ENCODE data around the gene SHCBP1L.

SHCBP1L gene

DNA sequence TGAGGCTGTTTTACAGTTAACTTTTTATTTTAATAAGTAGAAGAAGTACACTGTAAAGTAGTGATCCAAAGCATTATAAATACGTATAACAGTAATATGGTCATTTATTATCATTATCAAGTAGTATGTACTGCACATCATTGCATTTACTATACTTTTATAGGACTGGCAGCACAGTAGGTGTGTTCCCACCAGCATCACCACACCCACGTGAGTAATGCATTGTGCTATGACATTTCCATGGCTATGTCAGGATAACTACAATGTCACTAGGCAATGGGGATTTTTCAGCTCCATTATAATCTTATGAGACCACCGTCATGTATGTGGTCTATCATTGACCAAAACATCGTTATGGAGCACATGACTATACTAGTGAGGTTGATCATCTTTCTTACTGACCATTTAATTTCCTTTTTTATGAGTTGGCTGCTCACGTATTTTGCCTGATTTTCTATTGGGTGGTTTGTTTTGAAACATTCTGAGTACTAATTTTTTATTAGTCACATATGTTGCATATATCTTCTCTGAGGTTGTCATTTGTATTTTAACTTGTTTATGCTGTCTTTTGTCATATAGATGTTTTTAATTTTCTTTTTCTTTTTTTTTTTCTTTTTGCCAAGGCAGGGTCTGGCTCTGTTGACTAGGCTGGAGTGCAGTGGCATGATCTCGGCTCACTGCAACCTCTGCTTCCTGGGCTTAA is 25.3 kb upstream of the SHCBP1L start:
- Histone ChIP-seq H3K9me3 (ENCODE audit: control insufficient read depth, low read length) (no peaks in the 10 kb centered on the region), H3K4me1 (ENCODE audit: control insufficient read depth, insufficient read depth, low read length) (no peaks in the 10 kb centered on the region), H3K36me3 (ENCODE audit: control insufficient read depth, insufficient read depth, low read length) (no peaks in the 10 kb centered on the region), H3K9ac (ENCODE audit: low read length) (no peak overlapping the region), H3K4me3 (ENCODE audit: low read length) (no peak overlapping the region), H3K27me3 (ENCODE audit: control insufficient read depth, insufficient read depth, low read length) (no peaks in the 10 kb centered on the region)

DNA sequence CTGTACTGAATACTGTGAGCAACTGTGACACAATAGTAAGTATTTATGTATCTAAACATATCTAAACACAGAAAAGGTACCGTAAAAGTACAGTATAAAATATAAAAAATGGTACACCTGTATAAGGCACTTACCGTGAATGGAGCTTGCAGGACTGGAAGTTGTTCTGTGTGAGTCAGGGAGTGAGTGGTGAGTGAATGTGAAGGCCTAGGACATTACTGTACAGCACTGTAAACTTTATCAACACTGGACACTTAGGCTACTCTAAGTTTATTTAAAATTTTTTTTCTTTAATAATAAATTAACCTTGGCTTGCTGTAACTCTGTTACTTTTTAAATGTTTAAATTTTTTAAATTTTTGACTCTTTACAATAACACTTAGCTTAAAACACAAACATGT is 24.5 kb upstream of the SHCBP1L start:
- no peak overlapping the region for H3K9ac ChIP-seq (ENCODE audit: low read length)
- no peaks in the 10 kb centered on the region for H3K4me1 ChIP-seq (ENCODE audit: control insufficient read depth, insufficient read depth, low read length)
- no peak overlapping the region for H3K4me3 ChIP-seq (ENCODE audit: low read length)
- H3K36me3 ChIP-seq (ENCODE audit: control insufficient read depth, insufficient read depth, low read length): no peaks in the 10 kb centered on the region
- H3K27me3 ChIP-seq (ENCODE audit: control insufficient read depth, insufficient read depth, low read length): no peaks in the 10 kb centered on the region
- no peaks in the 10 kb centered on the region for H3K9me3 ChIP-seq (ENCODE audit: control insufficient read depth, low read length)

DNA sequence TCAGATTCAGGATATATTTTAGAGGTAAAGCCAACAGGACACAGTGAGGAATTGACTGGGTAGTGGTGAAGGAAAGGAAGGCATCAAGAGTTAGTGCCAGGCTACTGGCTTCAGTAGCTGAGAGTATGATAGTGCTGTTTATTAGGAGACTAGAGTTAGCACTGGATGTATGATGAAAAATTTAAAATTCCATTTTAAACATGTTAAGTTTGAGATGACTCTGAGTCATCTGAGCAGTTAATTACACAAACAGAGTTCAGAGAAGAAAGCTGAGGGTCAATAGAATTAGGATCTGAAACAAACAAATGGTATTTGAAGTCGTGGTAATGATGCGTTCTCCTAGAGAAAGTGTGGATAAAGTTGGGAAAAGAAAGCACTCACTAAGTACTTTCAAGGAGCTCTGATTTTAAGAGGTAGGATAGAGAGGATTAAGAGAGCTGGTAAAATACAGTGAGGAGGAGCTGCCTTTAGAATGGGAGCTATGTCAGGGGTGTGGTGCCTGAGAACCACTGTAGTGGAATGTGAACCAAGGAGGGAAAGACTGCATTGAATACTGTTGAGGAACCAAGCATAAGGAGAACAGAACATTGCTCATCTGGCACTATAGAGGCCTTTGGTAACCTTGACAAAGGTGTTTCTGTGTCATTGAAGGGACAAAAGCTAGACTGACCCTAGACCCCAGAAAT is 21.7 kb upstream of the SHCBP1L start:
- Histone ChIP-seq H3K4me1 (ENCODE audit: control insufficient read depth, insufficient read depth, low read length) (peaks cover 6% of the 10 kb centered on the region), H3K9me3 (ENCODE audit: control insufficient read depth, low read length) (no peaks in the 10 kb centered on the region), H3K36me3 (ENCODE audit: control insufficient read depth, insufficient read depth, low read length) (no peaks in the 10 kb centered on the region), H3K4me3 (ENCODE audit: low read length) (no peak overlapping the region), H3K9ac (ENCODE audit: low read length) (no peak overlapping the region), H3K27me3 (ENCODE audit: control insufficient read depth, insufficient read depth, low read length) (no peaks in the 10 kb centered on the region)

DNA sequence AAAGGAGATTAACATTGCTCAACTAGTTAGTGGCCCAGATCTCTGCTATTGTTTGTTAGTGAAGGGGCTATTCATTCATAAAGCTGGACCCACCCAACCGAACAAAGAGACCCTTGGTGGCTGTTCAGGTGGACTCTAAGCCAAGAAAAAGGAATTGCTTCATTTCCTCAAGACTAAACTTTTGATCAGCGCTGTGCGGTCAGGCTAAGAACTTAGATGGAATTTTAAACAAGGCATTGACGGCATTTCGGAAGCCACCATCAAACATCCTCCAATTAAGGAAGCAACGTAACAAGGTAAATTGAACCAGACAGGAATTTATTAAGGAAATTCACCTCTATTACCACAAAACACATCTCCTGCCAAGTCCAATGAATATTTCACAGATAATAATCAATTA is 19.9 kb upstream of the SHCBP1L start:
- Histone ChIP-seq H3K9ac (ENCODE audit: low read length) (no peak overlapping the region), H3K36me3 (ENCODE audit: control insufficient read depth, insufficient read depth, low read length) (no peaks in the 10 kb centered on the region), H3K9me3 (ENCODE audit: control insufficient read depth, low read length) (no peaks in the 10 kb centered on the region), H3K4me1 (ENCODE audit: control insufficient read depth, insufficient read depth, low read length) (peaks cover 24% of the 10 kb centered on the region), H3K4me3 (ENCODE audit: low read length) (no peak overlapping the region), H3K27me3 (ENCODE audit: control insufficient read depth, insufficient read depth, low read length) (no peaks in the 10 kb centered on the region)

DNA sequence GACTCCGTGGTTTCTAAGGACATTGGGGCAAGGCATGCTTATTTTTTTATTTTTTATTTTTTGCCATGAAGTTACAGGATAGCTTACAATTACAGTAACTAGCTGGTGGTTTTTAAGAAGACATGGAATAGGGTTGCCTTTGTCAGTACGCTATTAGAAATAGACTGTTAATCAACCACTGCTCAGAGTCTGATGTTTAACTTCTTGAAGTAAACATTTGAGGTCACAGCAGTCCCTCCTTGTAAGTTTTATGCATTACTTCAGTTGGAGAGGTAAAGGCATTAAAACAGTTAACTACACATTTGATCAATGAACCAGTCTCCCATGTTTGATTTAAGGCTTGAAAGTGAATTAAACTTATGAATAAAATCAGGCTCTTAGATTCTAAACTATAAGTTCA is 19.3 kb upstream of the SHCBP1L start:
- Histone ChIP-seq H3K36me3 (ENCODE audit: control insufficient read depth, insufficient read depth, low read length) (no peaks in the 10 kb centered on the region), H3K9me3 (ENCODE audit: control insufficient read depth, low read length) (no peaks in the 10 kb centered on the region), H3K4me3 (ENCODE audit: low read length) (no peak overlapping the region), H3K27me3 (ENCODE audit: control insufficient read depth, insufficient read depth, low read length) (no peaks in the 10 kb centered on the region), H3K4me1 (ENCODE audit: control insufficient read depth, insufficient read depth, low read length) (peaks cover 24% of the 10 kb centered on the region), H3K9ac (ENCODE audit: low read length) (no peak overlapping the region)

DNA sequence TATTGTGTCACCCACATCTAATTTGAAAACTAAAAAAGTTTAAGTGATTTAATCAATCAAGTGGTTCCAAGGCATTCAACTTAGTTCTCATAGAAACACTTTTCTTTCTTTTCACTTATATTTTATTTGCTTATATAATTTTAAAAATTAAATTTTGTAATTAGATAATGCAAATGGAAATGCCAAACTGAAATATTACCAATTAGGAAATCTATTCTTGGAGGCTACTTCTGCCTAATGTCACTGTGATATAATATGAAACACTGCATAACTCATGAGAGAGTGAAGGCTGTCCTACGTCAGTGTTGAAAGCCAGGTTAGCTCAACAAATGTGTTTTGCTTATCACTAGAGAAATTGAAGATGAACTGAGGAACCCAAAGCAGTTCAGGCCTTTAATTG is 18.3 kb upstream of the SHCBP1L start:
- Histone ChIP-seq H3K27me3 (ENCODE audit: control insufficient read depth, insufficient read depth, low read length) (no peaks in the 10 kb centered on the region), H3K4me1 (ENCODE audit: control insufficient read depth, insufficient read depth, low read length) (peaks cover 24% of the 10 kb centered on the region), H3K36me3 (ENCODE audit: control insufficient read depth, insufficient read depth, low read length) (no peaks in the 10 kb centered on the region), H3K9ac (ENCODE audit: low read length) (no peak overlapping the region), H3K9me3 (ENCODE audit: control insufficient read depth, low read length) (no peaks in the 10 kb centered on the region), H3K4me3 (ENCODE audit: low read length) (no peak overlapping the region)

DNA sequence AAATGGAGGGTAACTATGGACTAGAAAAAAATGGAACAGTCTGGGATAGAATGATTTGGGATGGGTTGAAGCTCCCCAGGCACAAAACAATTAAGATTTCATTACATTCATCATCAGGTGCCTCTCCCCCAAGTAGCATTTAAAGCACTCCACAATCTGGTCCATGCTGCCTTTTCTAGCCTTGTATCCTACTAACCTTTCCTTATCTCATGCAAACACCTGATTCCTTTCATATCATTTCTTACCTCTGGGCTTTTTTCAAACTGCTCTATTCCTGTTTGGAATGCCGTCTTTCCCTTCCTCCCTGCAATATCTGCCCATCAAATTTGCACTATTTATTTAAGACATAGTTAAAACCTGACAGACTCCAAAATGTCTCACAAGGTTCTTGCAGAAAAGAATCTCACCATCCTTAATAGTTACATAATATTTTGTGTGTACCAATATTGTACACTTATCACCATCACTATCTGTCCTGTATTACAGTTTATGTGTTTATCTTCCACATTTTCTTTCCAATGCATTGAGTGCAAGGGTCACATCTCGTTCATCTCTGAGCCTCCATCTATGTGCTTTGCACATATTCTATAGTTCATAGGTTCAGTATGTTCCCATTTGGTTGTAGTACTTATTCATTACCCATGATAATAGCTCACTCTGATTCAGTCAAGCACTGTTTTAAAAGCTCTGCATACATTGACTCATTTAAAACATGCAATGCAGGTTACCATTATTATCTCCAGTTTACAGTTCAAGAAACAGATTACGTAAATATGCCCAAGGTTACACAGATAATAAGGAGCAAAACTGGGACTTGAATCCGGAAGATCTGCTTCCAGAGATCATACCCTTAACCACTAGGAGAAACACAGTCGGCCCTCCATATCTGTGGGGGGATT is 16.1 kb upstream of the SHCBP1L start:
- peaks cover 24% of the 10 kb centered on the region for H3K4me1 ChIP-seq (ENCODE audit: control insufficient read depth, insufficient read depth, low read length)
- H3K9ac ChIP-seq (ENCODE audit: low read length): no peak overlapping the region
- H3K27me3 ChIP-seq (ENCODE audit: control insufficient read depth, insufficient read depth, low read length): no peaks in the 10 kb centered on the region
- no peak overlapping the region for H3K4me3 ChIP-seq (ENCODE audit: low read length)
- H3K9me3 ChIP-seq (ENCODE audit: control insufficient read depth, low read length): no peaks in the 10 kb centered on the region
- no peaks in the 10 kb centered on the region for H3K36me3 ChIP-seq (ENCODE audit: control insufficient read depth, insufficient read depth, low read length)

DNA sequence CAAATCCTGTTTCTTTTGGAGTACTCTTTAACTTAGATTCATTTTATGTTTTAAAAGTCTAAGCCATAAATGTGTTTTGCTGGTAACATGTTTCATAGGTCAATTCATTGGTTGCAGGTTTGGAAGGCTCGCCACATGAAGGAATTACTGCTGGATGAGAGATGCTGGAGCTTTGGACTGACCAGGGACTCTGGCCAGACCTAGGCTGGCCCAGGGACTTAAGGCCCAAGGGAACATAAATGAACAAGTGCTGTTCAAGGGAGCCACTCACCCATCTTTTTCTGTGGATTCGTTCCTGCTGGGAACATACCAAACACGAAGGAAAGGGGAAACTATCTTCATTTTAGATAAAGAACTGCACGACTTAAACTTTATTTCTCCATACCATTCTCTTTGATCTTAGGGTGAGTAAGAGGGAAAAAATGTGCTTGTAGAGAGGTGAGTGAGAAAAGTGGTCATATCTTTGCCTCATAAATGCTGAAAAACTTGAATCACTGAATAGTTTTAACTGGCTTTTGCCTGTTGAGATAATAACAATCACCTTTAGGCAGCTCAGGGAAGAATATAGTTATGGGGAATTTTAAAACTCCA is 15.3 kb upstream of the SHCBP1L start:
- H3K36me3 ChIP-seq (ENCODE audit: control insufficient read depth, insufficient read depth, low read length): no peaks in the 10 kb centered on the region
- no peaks in the 10 kb centered on the region for H3K9me3 ChIP-seq (ENCODE audit: control insufficient read depth, low read length)
- H3K4me3 ChIP-seq (ENCODE audit: low read length): no peak overlapping the region
- no peak overlapping the region for H3K9ac ChIP-seq (ENCODE audit: low read length)
- H3K27me3 ChIP-seq (ENCODE audit: control insufficient read depth, insufficient read depth, low read length): no peaks in the 10 kb centered on the region
- H3K4me1 ChIP-seq (ENCODE audit: control insufficient read depth, insufficient read depth, low read length): peaks cover 24% of the 10 kb centered on the region

DNA sequence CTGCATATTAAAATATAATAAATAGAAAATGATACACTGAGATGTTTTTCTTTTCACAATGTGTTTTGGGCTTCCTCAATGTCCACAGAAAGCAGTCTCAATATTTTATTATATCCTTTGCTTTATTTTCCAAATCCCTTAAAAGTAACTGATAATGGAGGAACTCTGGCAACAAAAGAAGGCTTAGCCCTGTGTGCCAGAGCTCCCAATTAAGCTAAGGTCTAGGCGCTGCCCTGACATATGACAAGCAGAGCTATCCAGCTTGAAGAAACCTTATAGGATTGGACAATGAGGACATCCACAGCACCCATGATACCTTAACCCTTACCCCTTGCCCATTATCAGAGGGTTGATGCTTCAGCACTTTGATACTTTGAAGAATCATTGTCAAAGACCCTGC is 12.9 kb upstream of the SHCBP1L start:
- Histone ChIP-seq H3K9ac (ENCODE audit: low read length) (no peak overlapping the region), H3K36me3 (ENCODE audit: control insufficient read depth, insufficient read depth, low read length) (no peaks in the 10 kb centered on the region), H3K4me1 (ENCODE audit: control insufficient read depth, insufficient read depth, low read length) (peaks cover 28% of the 10 kb centered on the region), H3K27me3 (ENCODE audit: control insufficient read depth, insufficient read depth, low read length) (no peaks in the 10 kb centered on the region), H3K9me3 (ENCODE audit: control insufficient read depth, low read length) (no peaks in the 10 kb centered on the region), H3K4me3 (ENCODE audit: low read length) (no peak overlapping the region)

DNA sequence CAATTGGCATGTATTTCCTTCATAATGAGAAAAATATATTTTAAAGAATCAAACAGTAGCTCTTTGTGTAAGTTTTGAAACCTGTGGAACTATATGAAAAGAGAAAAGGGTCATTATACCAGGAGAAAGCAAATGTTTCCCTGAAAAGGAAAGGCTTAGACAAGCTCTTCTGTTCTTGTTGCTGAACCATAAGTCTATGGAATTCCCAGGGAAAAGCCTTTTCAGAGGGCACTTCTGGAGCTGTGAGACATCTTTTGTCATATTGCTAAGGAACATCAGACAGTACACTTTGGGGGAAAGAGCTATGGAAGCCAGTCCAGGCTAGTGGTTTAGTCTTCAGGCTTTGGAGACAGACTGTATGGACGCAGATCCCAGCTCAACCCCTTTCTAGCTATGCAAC is 12.1 kb upstream of the SHCBP1L start:
- Histone ChIP-seq H3K36me3 (ENCODE audit: control insufficient read depth, insufficient read depth, low read length) (no peaks in the 10 kb centered on the region), H3K9me3 (ENCODE audit: control insufficient read depth, low read length) (no peaks in the 10 kb centered on the region), H3K9ac (ENCODE audit: low read length) (no peak overlapping the region), H3K4me3 (ENCODE audit: low read length) (no peak overlapping the region), H3K27me3 (ENCODE audit: control insufficient read depth, insufficient read depth, low read length) (no peaks in the 10 kb centered on the region), H3K4me1 (ENCODE audit: control insufficient read depth, insufficient read depth, low read length) (peaks cover 27% of the 10 kb centered on the region)

DNA sequence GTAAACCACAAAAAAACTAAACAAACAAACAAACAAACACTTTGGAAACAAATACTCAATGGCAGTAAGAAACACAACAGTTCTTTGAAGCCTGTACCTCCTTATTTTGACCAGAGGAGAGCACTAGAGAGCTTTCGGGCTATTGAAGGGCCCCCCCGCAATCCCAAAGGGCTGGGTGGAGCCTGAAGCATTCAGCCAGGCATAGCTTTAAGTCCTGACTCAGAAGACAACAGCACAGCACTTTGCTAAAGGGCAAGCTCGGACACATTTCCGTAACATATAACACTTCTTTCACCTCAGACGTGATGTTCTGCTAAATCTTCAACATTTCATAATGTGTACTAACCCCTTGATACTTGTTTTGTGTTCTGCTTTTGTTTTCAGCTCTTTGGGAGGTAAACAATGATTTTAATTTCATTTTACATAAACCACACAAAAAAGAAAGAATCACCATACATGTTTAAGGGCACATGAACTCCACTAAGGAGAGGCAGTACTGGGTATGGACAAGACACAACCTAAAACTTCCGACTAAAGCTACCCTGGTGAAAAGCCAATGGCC is 9.7 kb upstream of the SHCBP1L start:
- H3K27me3 ChIP-seq (ENCODE audit: control insufficient read depth, insufficient read depth, low read length): no peaks in the 10 kb centered on the region
- no peaks in the 10 kb centered on the region for H3K36me3 ChIP-seq (ENCODE audit: control insufficient read depth, insufficient read depth, low read length)
- no peaks in the 10 kb centered on the region for H3K9me3 ChIP-seq (ENCODE audit: control insufficient read depth, low read length)
- H3K4me3 ChIP-seq (ENCODE audit: low read length): no peak overlapping the region
- peaks cover 5% of the 10 kb centered on the region for H3K4me1 ChIP-seq (ENCODE audit: control insufficient read depth, insufficient read depth, low read length)
- peak overlapping the region; percentile 16 for H3K9ac ChIP-seq (ENCODE audit: low read length)
